ENCODE results near the gene SGK1.

DNA sequence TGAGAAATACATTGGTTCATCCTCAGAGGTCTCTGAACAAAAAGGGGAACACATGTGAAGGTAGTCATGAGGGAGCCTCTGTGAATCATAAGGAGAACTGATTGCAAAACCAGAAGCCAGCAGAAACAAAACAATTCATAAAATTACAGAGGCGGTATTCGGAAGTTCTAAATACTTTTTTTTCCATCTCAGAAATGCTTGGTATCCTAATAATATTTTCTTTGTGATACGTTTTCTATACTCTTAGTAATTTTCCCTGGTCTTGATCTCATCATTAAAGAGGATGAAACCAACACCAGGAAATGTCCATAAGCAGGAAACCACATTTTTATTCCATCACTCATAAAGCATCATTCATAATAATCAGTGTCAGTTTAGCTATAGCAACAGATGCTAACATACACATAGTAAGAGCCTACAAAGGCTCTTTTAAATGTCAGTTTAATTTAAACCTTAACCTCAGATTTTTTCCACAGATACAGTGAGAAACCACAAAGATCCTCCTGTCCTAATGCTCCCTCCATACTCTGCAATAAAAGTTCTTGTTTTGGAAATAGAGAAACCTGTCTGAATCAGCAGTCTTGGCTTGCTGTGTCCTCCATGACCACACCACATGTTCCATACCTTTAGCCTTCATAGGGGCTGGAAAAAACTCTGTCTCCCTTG, 29.2 kb downstream of the SGK1 start:
- TF ChIP-seq, protein P1, sequence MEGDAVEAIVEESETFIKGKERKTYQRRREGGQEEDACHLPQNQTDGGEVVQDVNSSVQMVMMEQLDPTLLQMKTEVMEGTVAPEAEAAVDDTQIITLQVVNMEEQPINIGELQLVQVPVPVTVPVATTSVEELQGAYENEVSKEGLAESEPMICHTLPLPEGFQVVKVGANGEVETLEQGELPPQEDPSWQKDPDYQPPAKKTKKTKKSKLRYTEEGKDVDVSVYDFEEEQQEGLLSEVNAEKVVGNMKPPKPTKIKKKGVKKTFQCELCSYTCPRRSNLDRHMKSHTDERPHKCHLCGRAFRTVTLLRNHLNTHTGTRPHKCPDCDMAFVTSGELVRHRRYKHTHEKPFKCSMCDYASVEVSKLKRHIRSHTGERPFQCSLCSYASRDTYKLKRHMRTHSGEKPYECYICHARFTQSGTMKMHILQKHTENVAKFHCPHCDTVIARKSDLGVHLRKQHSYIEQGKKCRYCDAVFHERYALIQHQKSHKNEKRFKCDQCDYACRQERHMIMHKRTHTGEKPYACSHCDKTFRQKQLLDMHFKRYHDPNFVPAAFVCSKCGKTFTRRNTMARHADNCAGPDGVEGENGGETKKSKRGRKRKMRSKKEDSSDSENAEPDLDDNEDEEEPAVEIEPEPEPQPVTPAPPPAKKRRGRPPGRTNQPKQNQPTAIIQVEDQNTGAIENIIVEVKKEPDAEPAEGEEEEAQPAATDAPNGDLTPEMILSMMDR (conservative IDR thresholded peaks at IDR 0.05; ENCODE audit: low read depth, low read length), result no peak
- TF ChIP-seq EZH2 (IDR thresholded peaks at IDR 0.05; ENCODE audit: low read length, unreplicated experiment), result no peak
